ENCODE results near the gene ZNF618.

DNA sequence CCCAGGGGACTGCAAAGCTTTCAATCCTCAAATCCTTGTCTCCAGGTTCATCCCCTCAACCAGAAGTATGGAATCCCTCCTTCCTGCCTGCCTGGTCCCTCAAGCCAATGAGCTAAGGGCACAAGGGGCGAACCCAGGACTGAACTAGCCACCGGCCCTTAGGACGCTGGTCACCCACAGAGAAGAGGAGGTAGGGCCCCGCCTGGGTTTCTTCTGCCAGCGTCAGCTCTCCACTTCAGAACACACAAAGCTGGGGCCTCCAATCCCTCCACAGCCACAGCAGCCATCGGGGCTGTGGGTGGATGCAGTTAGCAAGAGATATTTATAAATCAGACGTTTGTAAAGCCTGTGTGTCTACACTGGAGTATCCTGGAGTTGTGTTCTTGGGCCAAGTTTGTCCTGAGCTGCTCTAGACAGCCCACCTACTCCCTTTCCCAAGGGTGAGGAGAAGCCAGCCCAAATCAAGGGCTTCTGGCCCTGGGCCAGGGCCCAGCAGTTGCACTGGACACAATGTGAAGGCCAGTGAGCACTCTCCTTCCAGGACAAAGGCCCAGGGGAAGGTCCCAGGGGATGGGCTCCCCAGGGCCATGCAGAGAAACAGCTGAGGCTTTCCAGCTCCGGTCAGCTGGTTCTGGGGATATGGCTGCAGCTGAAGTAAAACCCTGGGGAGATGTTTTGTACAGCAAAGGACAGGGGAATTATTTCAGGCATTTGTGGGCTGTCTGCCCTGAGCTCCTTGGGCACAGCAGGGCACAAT is 183.1 kb downstream of the ZNF618 start:
- TF ChIP-seq, protein P1, sequence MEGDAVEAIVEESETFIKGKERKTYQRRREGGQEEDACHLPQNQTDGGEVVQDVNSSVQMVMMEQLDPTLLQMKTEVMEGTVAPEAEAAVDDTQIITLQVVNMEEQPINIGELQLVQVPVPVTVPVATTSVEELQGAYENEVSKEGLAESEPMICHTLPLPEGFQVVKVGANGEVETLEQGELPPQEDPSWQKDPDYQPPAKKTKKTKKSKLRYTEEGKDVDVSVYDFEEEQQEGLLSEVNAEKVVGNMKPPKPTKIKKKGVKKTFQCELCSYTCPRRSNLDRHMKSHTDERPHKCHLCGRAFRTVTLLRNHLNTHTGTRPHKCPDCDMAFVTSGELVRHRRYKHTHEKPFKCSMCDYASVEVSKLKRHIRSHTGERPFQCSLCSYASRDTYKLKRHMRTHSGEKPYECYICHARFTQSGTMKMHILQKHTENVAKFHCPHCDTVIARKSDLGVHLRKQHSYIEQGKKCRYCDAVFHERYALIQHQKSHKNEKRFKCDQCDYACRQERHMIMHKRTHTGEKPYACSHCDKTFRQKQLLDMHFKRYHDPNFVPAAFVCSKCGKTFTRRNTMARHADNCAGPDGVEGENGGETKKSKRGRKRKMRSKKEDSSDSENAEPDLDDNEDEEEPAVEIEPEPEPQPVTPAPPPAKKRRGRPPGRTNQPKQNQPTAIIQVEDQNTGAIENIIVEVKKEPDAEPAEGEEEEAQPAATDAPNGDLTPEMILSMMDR (IDR thresholded peaks at IDR 0.05): no peak
- no peak for TF ChIP-seq POLR2A (IDR thresholded peaks at IDR 0.05)

Measured in prostate gland (tissue), 2 donors.